Measurements from ENCODE around the gene SND1. TPM values are rescaled to one million over a fixed set of nuclear protein-coding genes. Genes with fewer than 3 reads are reported as not detected.

The SND1 gene
- total RNA-seq, 2 donors from 2014 or later, result 91.0 to 111 TPM

- no peaks in the 10 kb centered on the region for H3K36me3 ChIP-seq
- no peaks in the 10 kb centered on the region for H3K4me1 ChIP-seq (ENCODE audit: control insufficient read depth in 1 of 2, low read depth in 2 of 2)
- no peak overlapping the region for H3K4me3 ChIP-seq
- TF ChIP-seq CTCF (IDR thresholded peaks at IDR 0.05), result no peak
- no peak overlapping the region for H3K27ac ChIP-seq
- H3K27me3 ChIP-seq (replicated peaks; ENCODE audit: insufficient read depth), result no peaks in the 10 kb centered on the region
- ATAC-seq (ENCODE audit: insufficient number of reproducible peaks, low FRiP score, low read depth) (no peak), DNase-seq (ENCODE audit: low spot score) (no peak)
- H3K9me3 ChIP-seq, result no peaks in the 10 kb centered on the region
These were observed 402.0 kb downstream of the SND1 start for GRCh38 chr7:128053991-128054390.

GRCh38 chr7:128054511-128054910 lies 402.5 kb downstream of the SND1 start:
- DNase-seq (ENCODE audit: low spot score) (no peak), ATAC-seq (ENCODE audit: insufficient number of reproducible peaks, low FRiP score, low read depth) (no peak)
- H3K4me3 ChIP-seq, result no peak overlapping the region
- no peak overlapping the region for H3K27ac ChIP-seq
- H3K9me3 ChIP-seq, result no peaks in the 10 kb centered on the region
- H3K27me3 ChIP-seq (replicated peaks; ENCODE audit: insufficient read depth), result no peaks in the 10 kb centered on the region
- no peaks in the 10 kb centered on the region for H3K36me3 ChIP-seq
- H3K4me1 ChIP-seq (ENCODE audit: control insufficient read depth in 1 of 2, low read depth in 2 of 2), result no peaks in the 10 kb centered on the region
- TF ChIP-seq CTCF (IDR thresholded peaks at IDR 0.05), result no peak

- H3K9me3 ChIP-seq, result no peaks in the 10 kb centered on the region
- no peaks in the 10 kb centered on the region for H3K27me3 ChIP-seq (replicated peaks; ENCODE audit: insufficient read depth)
- H3K4me1 ChIP-seq (ENCODE audit: control insufficient read depth in 1 of 2, low read depth in 2 of 2), result no peaks in the 10 kb centered on the region
- ATAC-seq (ENCODE audit: insufficient number of reproducible peaks, low FRiP score, low read depth), result no peak
- no peak overlapping the region for H3K4me3 ChIP-seq
- no peak for TF ChIP-seq CTCF (IDR thresholded peaks at IDR 0.05)
- H3K27ac ChIP-seq, result no peak overlapping the region
- H3K36me3 ChIP-seq, result no peaks in the 10 kb centered on the region
- no peak for DNase-seq (ENCODE audit: low spot score)
These were observed 403.6 kb downstream of the SND1 start for GRCh38 chr7:128055637-128056036.

GRCh38 chr7:128056901-128057300 lies 404.9 kb downstream of the SND1 start:
- H3K4me1 ChIP-seq (ENCODE audit: control insufficient read depth in 1 of 2, low read depth in 2 of 2), result no peaks in the 10 kb centered on the region
- H3K4me3 ChIP-seq, result no peak overlapping the region
- no peaks in the 10 kb centered on the region for H3K27me3 ChIP-seq (replicated peaks; ENCODE audit: insufficient read depth)
- DNase-seq (ENCODE audit: low spot score) (no peak), ATAC-seq (ENCODE audit: insufficient number of reproducible peaks, low FRiP score, low read depth) (no peak)
- no peaks in the 10 kb centered on the region for H3K9me3 ChIP-seq
- TF ChIP-seq CTCF (IDR thresholded peaks at IDR 0.05), result no peak
- no peak overlapping the region for H3K27ac ChIP-seq
- H3K36me3 ChIP-seq, result no peaks in the 10 kb centered on the region

GRCh38 chr7:128057909-128058308 lies 405.9 kb downstream of the SND1 start:
- H3K4me3 ChIP-seq, result no peak overlapping the region
- H3K4me1 ChIP-seq (ENCODE audit: control insufficient read depth in 1 of 2, low read depth in 2 of 2), result no peaks in the 10 kb centered on the region
- ATAC-seq (ENCODE audit: insufficient number of reproducible peaks, low FRiP score, low read depth) (no peak), DNase-seq (ENCODE audit: low spot score) (no peak)
- no peaks in the 10 kb centered on the region for H3K27me3 ChIP-seq (replicated peaks; ENCODE audit: insufficient read depth)
- no peaks in the 10 kb centered on the region for H3K36me3 ChIP-seq
- no peaks in the 10 kb centered on the region for H3K9me3 ChIP-seq
- TF ChIP-seq CTCF (IDR thresholded peaks at IDR 0.05), result no peak
- no peak overlapping the region for H3K27ac ChIP-seq
